IMR-90 (cell line): Measurements from ENCODE around the gene TNNC1.

ENCODE experiments used
- MAFK ChIP-seq: IDR thresholded peaks from 2 replicates; pipeline ENCODE4 v1.6.1; 2012; ENCODE audit warnings: low read depth, low read length, improper control_type of control experiment
- POLR2A ChIP-seq: IDR thresholded peaks from 2 replicates; pipeline ENCODE4 v1.6.1; 2012; ENCODE audit warnings: mild to moderate bottlenecking, low read depth, low read length
- RAD21 ChIP-seq: IDR thresholded peaks from 2 replicates; pipeline ENCODE4 v1.6.1; 2012; ENCODE audit warnings: low read length, improper control_type of control experiment
- TF ChIP-seq, protein P1 (sequence below): conservative IDR thresholded peaks from 2 replicates; pipeline ENCODE4 v1.5.1; 2012; ENCODE audit warnings: mild to moderate bottlenecking, low read depth, low read length, improper control_type of control experiment

DNA sequence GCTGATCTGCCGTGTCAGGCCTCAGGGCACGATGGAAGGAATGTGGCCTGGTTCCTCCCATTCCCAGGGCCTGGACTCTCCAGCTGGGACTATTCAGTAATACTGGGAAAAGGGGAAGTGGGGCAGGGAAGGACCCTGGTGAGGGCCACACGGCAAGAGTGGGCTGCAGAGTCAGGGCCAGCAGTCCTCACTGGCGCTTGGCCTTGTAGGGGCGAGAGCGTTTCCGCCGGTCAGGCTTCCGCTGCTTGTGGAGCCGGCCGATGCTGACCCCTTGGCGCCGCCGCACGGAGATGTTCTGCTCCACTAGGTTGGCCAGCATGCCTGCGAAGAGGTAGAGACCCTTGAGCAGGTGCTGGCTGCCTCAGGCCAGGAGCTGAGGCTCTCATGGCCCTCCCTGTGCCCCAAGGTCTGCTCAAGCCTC is 51.7 kb downstream of the TNNC1 start:
- TF ChIP-seq POLR2A (no peak), MAFK (no peak), RAD21 (no peak)
- TF ChIP-seq, protein P1, sequence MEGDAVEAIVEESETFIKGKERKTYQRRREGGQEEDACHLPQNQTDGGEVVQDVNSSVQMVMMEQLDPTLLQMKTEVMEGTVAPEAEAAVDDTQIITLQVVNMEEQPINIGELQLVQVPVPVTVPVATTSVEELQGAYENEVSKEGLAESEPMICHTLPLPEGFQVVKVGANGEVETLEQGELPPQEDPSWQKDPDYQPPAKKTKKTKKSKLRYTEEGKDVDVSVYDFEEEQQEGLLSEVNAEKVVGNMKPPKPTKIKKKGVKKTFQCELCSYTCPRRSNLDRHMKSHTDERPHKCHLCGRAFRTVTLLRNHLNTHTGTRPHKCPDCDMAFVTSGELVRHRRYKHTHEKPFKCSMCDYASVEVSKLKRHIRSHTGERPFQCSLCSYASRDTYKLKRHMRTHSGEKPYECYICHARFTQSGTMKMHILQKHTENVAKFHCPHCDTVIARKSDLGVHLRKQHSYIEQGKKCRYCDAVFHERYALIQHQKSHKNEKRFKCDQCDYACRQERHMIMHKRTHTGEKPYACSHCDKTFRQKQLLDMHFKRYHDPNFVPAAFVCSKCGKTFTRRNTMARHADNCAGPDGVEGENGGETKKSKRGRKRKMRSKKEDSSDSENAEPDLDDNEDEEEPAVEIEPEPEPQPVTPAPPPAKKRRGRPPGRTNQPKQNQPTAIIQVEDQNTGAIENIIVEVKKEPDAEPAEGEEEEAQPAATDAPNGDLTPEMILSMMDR: no peak
